Measurements from ENCODE around the gene NPAS3. TPM values are rescaled to one million over a fixed set of nuclear protein-coding genes. Genes with fewer than 3 reads are reported as not detected.
A peak's percentile ranks its signal among the peaks of the same experiment; 100 is the strongest.

NPAS3 gene
- total RNA-seq, 4 donors from 2014 or later, result 1.9 to 10.6 (median 2.2) TPM

GRCh38 chr14:33414041-33414440, 475.4 kb downstream of the NPAS3 start:
- Histone ChIP-seq H3K27me3 (no peaks in the 10 kb centered on the region), H3K9me3 (no peaks in the 10 kb centered on the region), H3K4me1 (no peaks in the 10 kb centered on the region), H3K4me3 (no peak overlapping the region), H3K36me3 (no peaks in the 10 kb centered on the region), H3K27ac (no peak overlapping the region)
- TF ChIP-seq EP300 (IDR thresholded peaks at IDR 0.05), result no peak
- no peak for TF ChIP-seq POLR2A (IDR thresholded peaks at IDR 0.05)
- no peak for TF ChIP-seq POLR2AphosphoS5 (IDR thresholded peaks at IDR 0.05)
- TF ChIP-seq CTCF (IDR thresholded peaks at IDR 0.05), result no peak
- 77 to 96% methylated on average over 2 to 3 of the region's 3 CpGs for WGBS, 2 donors (ENCODE audit: low coverage in 1 of 2)
- no peak for ATAC-seq

GRCh38 chr14:33420051-33420627, 481.5 kb downstream of the NPAS3 start:
- TF ChIP-seq POLR2AphosphoS5 (IDR thresholded peaks at IDR 0.05) (no peak), EP300 (IDR thresholded peaks at IDR 0.05) (no peak), POLR2A (IDR thresholded peaks at IDR 0.05) (no peak), CTCF (IDR thresholded peaks at IDR 0.05) (no peak)
- Histone ChIP-seq H3K36me3 (no peaks in the 10 kb centered on the region), H3K27ac (no peak overlapping the region), H3K4me3 (no peak overlapping the region), H3K27me3 (no peaks in the 10 kb centered on the region), H3K4me1 (no peaks in the 10 kb centered on the region), H3K9me3 (no peaks in the 10 kb centered on the region)
- 50 to 77% methylated on average over 1 of the region's 1 CpG for WGBS, 2 donors (ENCODE audit: low coverage in 1 of 2)
- no peak for ATAC-seq

- no peaks in the 10 kb centered on the region for H3K36me3 ChIP-seq
- H3K4me3 ChIP-seq, result no peak overlapping the region
- TF ChIP-seq CTCF (IDR thresholded peaks at IDR 0.05) (no peak), EP300 (IDR thresholded peaks at IDR 0.05) (no peak), POLR2A (IDR thresholded peaks at IDR 0.05) (no peak), POLR2AphosphoS5 (IDR thresholded peaks at IDR 0.05) (no peak)
- no peak for ATAC-seq
- 86 to 89% methylated on average over 4 of the region's 7 CpGs for WGBS, 2 donors (ENCODE audit: low coverage in 1 of 2)
- H3K27ac ChIP-seq, result no peak overlapping the region
- no peaks in the 10 kb centered on the region for H3K4me1 ChIP-seq
- no peaks in the 10 kb centered on the region for H3K27me3 ChIP-seq
- no peaks in the 10 kb centered on the region for H3K9me3 ChIP-seq
Observed at GRCh38 chr14:33430414-33431035, 491.8 kb downstream of the NPAS3 start.

- Histone ChIP-seq H3K36me3 (no peaks in the 10 kb centered on the region), H3K27ac (no peak overlapping the region), H3K4me1 (no peaks in the 10 kb centered on the region), H3K4me3 (no peak overlapping the region), H3K9me3 (no peaks in the 10 kb centered on the region), H3K27me3 (no peaks in the 10 kb centered on the region)
- 34 to 37% methylated on average over 3 of the region's 3 CpGs for WGBS, 2 donors (ENCODE audit: low coverage in 1 of 2)
- TF ChIP-seq CTCF (IDR thresholded peaks at IDR 0.05) (peak in 3 of 4 experiments; percentile 14 to 44 (median 26)), POLR2AphosphoS5 (IDR thresholded peaks at IDR 0.05) (no peak)
- ATAC-seq, result no peak
Observed at GRCh38 chr14:33432407-33433023, 493.8 kb downstream of the NPAS3 start.

GRCh38 chr14:33433396-33433795, 494.7 kb downstream of the NPAS3 start:
- no peak for ATAC-seq
- 100% methylated on average over 1 of the region's 1 CpG; no CpG with 5 or more reads in 1 of the 2 donors for WGBS, 2 donors (ENCODE audit: low coverage in 1 of 2)
- Histone ChIP-seq H3K36me3 (no peaks in the 10 kb centered on the region), H3K27me3 (no peaks in the 10 kb centered on the region), H3K9me3 (no peaks in the 10 kb centered on the region), H3K4me1 (no peaks in the 10 kb centered on the region), H3K4me3 (no peak overlapping the region), H3K27ac (no peak overlapping the region)
- no peak for TF ChIP-seq EP300 (IDR thresholded peaks at IDR 0.05)
- TF ChIP-seq POLR2AphosphoS5 (IDR thresholded peaks at IDR 0.05), result no peak
- TF ChIP-seq POLR2A (IDR thresholded peaks at IDR 0.05), result no peak
- TF ChIP-seq CTCF (IDR thresholded peaks at IDR 0.05), result no peak
